Mucosa of rectum (tissue), 2 donors: ENCODE data around the gene VWA3A.
"Not testable (repeated sequence)": the region's sequence is repeated elsewhere in the genome, so short reads cannot be mapped to it uniquely, and the experiment has no call there.

Source experiments
- H3K27ac ChIP-seq, 2 donors: one replicate each; pipeline ENCODE4 v1.7.0; 2013; ENCODE audit warnings: inconsistent platforms in 2 of 2, low read depth in 2 of 2, low read length in 2 of 2
- H3K27me3 ChIP-seq, 2 donors: one replicate each; pipeline ENCODE4 v1.7.0; 2013; ENCODE audit warnings: low read length in 2 of 2; ENCODE audit not compliant: control insufficient read depth in 2 of 2, insufficient read depth in 2 of 2
- H3K36me3 ChIP-seq, 2 donors: one replicate each; pipeline ENCODE4 v1.7.0; 2013; ENCODE audit warnings: low read length in 2 of 2; ENCODE audit not compliant: control insufficient read depth in 2 of 2, insufficient read depth in 2 of 2
- H3K4me1 ChIP-seq, 2 donors: one replicate each; pipeline ENCODE4 v1.7.0; 2013; ENCODE audit warnings: low read length in 2 of 2, mild to moderate bottlenecking in 1 of 2; ENCODE audit not compliant: control insufficient read depth in 2 of 2, insufficient read depth in 2 of 2
- H3K4me3 ChIP-seq, 2 donors: one replicate each; pipeline ENCODE4 v1.7.0; 2013; ENCODE audit warnings: low read length in 2 of 2
- H3K9ac ChIP-seq, 2 donors: one replicate each; pipeline ENCODE4 v1.7.0; 2013; ENCODE audit warnings: low read length in 2 of 2, low read depth in 1 of 2, mild to moderate bottlenecking in 1 of 2
- H3K9me3 ChIP-seq, 2 donors: one replicate each; pipeline ENCODE4 v1.7.0; 2013; ENCODE audit warnings: low read length in 2 of 2; ENCODE audit not compliant: control insufficient read depth in 2 of 2
- donor health status: healthy.
- donor health status: Normal muscosa, but diverticular disease.

The VWA3A gene

DNA sequence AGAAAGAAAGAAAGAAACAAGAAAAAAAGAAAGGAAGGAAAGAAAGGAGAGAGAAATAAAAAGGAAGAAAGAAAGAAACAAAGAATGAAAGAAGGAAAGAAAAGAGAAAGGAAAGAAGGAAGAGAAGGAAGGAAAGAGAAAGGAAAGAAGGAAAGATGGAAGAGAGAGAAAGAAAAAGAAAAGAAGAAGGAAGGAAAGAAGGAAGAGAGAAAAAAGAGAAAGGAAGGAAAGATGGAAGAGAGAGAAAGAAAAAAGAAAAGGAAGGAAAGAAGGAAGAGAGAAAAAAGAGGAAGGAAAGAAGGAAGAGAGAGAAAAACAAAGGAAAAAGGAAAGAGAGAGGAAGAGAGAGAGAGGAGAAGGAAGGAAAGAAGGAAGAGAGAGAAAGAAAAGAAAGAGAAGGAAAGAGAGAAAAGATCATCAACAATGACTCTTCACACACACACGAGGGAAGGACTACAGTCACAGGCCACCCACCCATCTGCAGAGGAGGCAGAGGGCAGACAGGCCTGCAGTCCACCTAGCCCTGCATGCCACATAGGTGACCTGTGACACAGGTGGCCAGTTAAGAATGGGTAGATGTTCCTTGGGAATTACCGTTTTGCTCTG lies 23.9 kb downstream of the VWA3A start:
- H3K9me3 ChIP-seq = no peaks in the 10 kb centered on the region
- H3K27me3 ChIP-seq = no peaks in the 10 kb centered on the region
- H3K4me3 ChIP-seq = no peak overlapping the region
- H3K36me3 ChIP-seq = no peaks in the 10 kb centered on the region
- H3K4me1 ChIP-seq = no peaks in the 10 kb centered on the region
- no peak overlapping the region for H3K9ac ChIP-seq
- H3K27ac ChIP-seq = no peak overlapping the region

DNA sequence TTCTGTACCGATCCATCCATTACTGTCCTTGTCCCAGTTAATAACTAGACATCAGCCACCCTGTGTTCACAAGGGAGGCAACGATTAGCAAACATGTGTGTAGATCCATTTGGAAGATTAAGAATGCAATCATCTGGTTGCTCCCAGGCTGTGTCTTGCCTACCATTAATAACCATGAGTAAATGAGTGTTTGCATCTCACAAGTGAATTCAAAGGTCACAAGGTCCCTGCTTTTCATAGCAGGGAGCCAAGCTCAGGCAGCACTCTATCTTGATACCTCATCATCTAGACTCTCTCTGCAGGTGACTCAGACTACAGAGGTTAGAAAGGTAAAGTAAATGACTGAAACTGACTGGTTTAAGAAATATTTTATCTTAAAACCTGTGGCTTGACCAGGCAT lies 25.3 kb downstream of the VWA3A start:
- Histone ChIP-seq H3K9ac (no peak overlapping the region), H3K9me3 (no peaks in the 10 kb centered on the region), H3K4me1 (no peaks in the 10 kb centered on the region), H3K27ac (no peak overlapping the region), H3K4me3 (no peak overlapping the region), H3K27me3 (no peaks in the 10 kb centered on the region), H3K36me3 (no peaks in the 10 kb centered on the region)

DNA sequence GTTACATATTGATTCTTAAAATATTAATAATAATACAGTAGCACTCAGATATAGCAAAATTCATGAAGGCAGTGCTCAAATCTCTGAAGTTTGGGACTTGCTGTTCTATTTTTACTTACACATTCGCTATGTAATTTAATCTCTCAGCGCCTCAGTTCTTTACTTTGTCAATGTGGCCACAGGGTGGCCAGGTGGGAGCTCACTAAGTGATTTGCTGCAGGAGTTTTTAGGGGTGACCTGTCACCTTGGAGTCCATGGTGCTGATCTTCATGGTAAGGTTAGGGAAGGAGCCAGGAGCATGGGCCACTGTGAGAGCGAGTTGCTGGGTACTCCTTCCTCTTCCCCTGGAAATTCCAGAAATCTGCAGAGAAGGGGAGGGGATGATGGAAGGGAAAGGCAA lies 28.1 kb downstream of the VWA3A start:
- H3K9ac ChIP-seq = no peak overlapping the region
- no peak overlapping the region for H3K4me3 ChIP-seq
- no peaks in the 10 kb centered on the region for H3K4me1 ChIP-seq
- no peaks in the 10 kb centered on the region for H3K36me3 ChIP-seq
- H3K27ac ChIP-seq = no peak overlapping the region
- H3K27me3 ChIP-seq = no peaks in the 10 kb centered on the region
- H3K9me3 ChIP-seq = no peaks in the 10 kb centered on the region

DNA sequence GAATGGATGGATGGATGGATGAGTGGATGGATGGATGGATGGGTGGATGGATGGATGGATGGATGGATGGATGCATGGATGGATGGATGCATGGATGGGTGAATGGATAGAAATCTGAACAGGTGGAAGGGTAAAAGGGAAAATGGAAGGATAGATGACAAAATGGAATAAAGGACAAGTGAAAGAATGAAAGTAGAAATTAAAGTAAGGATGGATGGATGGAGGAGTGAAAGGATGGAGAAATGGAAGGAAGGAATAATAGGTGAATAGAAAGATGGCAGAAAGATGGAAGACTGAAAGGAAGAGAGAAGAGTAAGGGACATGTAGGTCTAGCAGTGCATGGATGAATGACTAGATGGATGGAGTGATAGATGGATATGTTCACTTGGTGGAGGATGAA lies 29.9 kb downstream of the VWA3A start:
- H3K36me3 ChIP-seq = no peaks in the 10 kb centered on the region
- no peak overlapping the region for H3K27ac ChIP-seq
- H3K4me1 ChIP-seq = no peaks in the 10 kb centered on the region
- no peak overlapping the region for H3K9ac ChIP-seq
- no peaks in the 10 kb centered on the region for H3K27me3 ChIP-seq
- H3K4me3 ChIP-seq = no peak overlapping the region
- no peaks in the 10 kb centered on the region for H3K9me3 ChIP-seq

DNA sequence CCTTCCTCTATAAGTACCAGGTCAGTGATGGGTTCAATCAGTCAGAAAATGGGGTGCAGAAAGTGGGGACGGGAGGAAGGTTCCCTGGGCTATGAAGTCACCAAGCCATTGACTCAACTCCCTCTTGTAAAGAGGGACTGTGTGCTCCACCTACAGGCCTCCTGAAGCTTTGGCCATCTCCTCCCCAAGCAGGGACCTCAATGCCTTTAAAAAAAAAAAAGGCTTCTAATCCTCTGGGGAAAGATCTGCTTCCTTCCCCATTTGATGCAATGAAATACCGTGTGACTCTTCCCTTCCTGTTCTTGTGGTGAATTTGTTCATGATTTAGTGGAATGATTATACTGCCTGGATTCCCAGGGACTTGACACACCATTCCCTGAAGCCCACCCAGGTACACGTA lies 30.8 kb downstream of the VWA3A start:
- Histone ChIP-seq H3K27me3 (no peaks in the 10 kb centered on the region), H3K4me1 (no peaks in the 10 kb centered on the region), H3K27ac (no peak overlapping the region), H3K9ac (no peak overlapping the region), H3K4me3 (no peak overlapping the region), H3K36me3 (no peaks in the 10 kb centered on the region), H3K9me3 (no peaks in the 10 kb centered on the region)

DNA sequence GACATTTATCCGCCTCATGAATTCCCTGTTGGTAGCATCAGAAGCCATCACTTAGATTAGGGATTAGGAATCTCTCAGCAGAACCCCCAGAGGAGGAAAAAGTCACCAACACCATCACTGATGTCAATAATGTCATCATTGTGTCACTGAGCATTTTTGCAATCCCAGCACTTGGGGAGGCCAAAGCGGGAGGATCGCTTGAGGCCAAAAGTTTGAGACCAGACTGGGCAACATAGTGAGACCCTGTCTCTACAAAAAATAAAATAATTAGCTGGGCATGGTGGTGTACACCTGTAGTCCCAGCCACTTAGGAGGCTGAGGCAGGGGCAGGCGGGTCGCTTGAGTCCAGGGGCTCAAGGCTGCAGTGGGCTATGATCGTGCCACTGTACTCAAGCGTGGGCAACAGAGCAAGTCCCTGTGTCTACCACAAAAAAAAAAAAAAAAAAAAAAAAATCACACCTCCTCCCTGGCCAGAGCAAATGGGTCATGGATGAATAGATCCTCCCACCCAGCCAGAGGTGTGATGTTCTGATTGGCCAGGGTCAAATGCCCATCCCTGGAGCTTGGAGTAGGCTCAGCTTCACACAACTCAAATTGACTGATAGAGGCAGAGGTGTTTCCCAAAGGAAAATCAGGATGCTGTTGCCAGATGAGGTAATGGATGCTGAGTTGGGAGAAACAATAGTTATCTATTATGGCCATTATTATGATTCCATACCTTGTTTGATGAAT lies 31.6 kb downstream of the VWA3A start:
- H3K36me3 ChIP-seq = no peaks in the 10 kb centered on the region
- H3K9me3 ChIP-seq = no peaks in the 10 kb centered on the region
- H3K27ac ChIP-seq = no peak overlapping the region
- no peak overlapping the region for H3K9ac ChIP-seq
- no peaks in the 10 kb centered on the region for H3K4me1 ChIP-seq
- H3K27me3 ChIP-seq = no peaks in the 10 kb centered on the region
- no peak overlapping the region for H3K4me3 ChIP-seq

DNA sequence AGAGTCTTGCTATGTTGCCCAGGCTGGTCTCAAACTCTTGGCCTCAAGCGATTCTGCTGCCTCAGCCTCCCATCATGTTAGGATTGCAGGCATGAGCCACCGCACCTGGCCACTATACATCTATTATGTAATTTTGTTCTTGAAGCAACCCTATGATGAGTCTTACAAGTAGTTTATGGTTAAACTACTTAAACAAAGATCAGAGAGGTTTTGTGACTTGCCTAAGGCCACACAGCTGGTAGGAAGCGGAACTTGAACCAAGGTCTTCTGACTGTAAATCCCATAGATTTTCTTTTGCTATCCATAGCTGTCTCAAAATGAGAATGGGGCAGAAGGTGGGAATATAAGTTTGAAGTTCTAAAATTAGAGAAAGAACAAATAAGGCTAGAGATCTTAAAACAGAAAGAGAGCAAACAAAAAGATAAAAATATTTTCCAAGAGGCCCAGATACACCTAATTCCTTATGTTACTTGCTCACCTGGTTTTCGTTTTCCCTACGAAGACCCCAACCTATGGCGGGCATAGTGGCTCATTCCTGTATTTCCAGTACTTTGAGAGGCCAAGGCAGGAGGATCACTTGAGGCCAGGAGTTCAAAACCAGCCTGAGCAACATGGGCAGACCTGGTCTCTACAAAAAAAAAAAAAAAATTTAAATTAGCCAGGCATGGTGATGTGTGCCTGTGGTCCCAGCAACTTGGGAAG lies 32.4 kb downstream of the VWA3A start:
- H3K27me3 ChIP-seq = no peaks in the 10 kb centered on the region
- no peak overlapping the region for H3K27ac ChIP-seq
- H3K9me3 ChIP-seq = no peaks in the 10 kb centered on the region
- H3K4me1 ChIP-seq = no peaks in the 10 kb centered on the region
- no peak overlapping the region for H3K9ac ChIP-seq
- H3K36me3 ChIP-seq = no peaks in the 10 kb centered on the region
- no peak overlapping the region for H3K4me3 ChIP-seq

DNA sequence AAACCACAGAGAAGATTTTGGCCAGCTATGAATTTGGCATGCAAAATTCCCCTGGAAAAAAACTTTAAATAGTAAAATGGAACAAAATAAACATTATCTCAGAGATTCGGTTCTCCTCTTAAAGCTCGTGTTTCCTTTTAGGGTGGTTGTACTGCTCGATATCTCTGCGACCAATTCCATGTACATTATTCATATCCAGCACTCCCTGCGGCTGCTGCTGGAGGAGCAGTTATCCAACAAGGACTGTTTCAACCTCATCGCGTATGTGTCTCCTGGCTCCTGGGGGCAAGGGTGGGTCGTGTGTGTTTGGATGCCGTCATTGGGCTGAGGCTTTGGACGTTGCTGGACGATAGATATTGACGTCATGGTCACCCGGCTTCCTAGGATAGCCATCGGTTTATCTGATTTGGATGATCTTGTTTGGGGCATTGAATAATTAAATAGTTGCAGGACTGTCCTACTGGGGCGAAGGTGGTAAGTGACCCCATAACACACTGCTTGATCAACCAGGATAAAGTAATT lies 33.8 kb downstream of the VWA3A start:
- no peaks in the 10 kb centered on the region for H3K36me3 ChIP-seq
- no peak overlapping the region for H3K4me3 ChIP-seq
- no peaks in the 10 kb centered on the region for H3K4me1 ChIP-seq
- H3K9ac ChIP-seq = no peak overlapping the region
- H3K27me3 ChIP-seq = no peaks in the 10 kb centered on the region
- H3K9me3 ChIP-seq = no peaks in the 10 kb centered on the region
- no peak overlapping the region for H3K27ac ChIP-seq

DNA sequence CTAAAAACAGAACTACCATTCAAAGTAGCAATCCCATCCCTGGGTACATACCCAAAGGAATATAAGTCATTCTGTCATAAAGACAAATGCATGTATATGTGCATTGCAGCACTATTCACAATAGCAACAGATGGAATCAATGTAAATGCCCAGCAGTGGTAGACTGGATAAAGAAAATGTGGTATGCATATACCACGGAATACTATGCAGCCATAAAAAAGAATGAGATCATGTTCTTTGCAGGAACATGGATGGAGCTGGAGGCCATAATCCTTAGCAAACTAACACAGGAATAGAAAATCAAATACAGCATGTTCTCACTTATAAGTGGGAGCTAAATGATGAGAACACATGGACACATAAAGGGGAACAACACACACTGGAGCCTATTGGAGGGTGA lies 36.2 kb downstream of the VWA3A start:
- H3K4me3 ChIP-seq, H3K36me3 ChIP-seq, H3K27me3 ChIP-seq, H3K27ac ChIP-seq, H3K9me3 ChIP-seq, H3K9ac ChIP-seq, H3K4me1 ChIP-seq: not testable (repeated sequence)

DNA sequence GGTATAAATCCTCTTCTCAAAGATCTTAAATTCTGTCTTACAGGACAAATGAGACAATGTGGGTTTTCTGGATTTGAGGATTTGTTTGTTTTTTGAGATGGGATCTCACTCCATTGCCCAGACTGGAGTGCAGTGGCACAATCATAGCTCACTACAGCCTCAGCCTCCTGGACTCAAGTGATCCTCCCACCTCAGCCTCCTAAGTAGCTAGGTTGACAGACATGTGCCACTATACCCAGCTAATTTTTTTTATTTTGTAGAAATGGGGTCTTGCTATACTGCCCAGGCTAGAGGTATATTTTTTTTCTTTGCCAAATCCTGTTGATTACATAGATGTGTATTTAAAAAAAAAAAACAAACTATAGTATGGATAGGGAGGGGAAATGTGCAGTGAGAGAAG lies 38.2 kb downstream of the VWA3A start:
- H3K9ac ChIP-seq = no peak overlapping the region
- no peak overlapping the region for H3K27ac ChIP-seq
- H3K9me3 ChIP-seq = no peaks in the 10 kb centered on the region
- no peaks in the 10 kb centered on the region for H3K36me3 ChIP-seq
- H3K4me1 ChIP-seq = no peaks in the 10 kb centered on the region
- no peaks in the 10 kb centered on the region for H3K27me3 ChIP-seq
- H3K4me3 ChIP-seq = no peak overlapping the region
